Natural killer cell (primary cell): ENCODE measurements around the gene SENP1. TPM values are rescaled to one million over a fixed set of nuclear protein-coding genes. Genes with fewer than 3 reads are reported as not detected.

ENCODE experiments used
- ATAC-seq, 3 donors: fragments of 150-1000 bp in 2 of 3; fragments of 200-7000 bp in 1 of 3; cut with Tn5 transposase; 1 replicate in 1 of 3; 2 replicates in 2 of 3; pipeline ENCODE4 v1.10.0; 2021; ENCODE audit warnings: mild to moderate bottlenecking in 2 of 3, moderate library complexity in 2 of 3
- DNase-seq, 2 donors: peaks; one replicate each; pipeline versions ENCODE4 v3.0.0 to v3.0.0-alpha.2; 2013 to 2021; ENCODE audit warnings: mixed read lengths in 1 of 2
- H3K27ac ChIP-seq: one replicate; pipeline ENCODE4 v1.5.1; 2013; ENCODE audit warnings: mild to moderate bottlenecking, low read length
- H3K27me3 ChIP-seq: one replicate; pipeline ENCODE4 v1.6.1; 2013; ENCODE audit warnings: low read length; ENCODE audit not compliant: control insufficient read depth, insufficient read depth
- H3K36me3 ChIP-seq: one replicate; pipeline ENCODE4 v1.6.1; 2013; ENCODE audit warnings: low read length; ENCODE audit not compliant: control insufficient read depth, insufficient read depth
- H3K4me1 ChIP-seq: one replicate; pipeline ENCODE4 v1.6.1; 2013; ENCODE audit warnings: low read length; ENCODE audit not compliant: control insufficient read depth, insufficient read depth
- H3K4me3 ChIP-seq: one replicate; pipeline ENCODE4 v1.5.1; 2013; ENCODE audit warnings: low read length
- H3K9me3 ChIP-seq: one replicate; pipeline ENCODE4 v1.6.1; 2013; ENCODE audit warnings: low read length; ENCODE audit not compliant: control insufficient read depth, insufficient read depth
- H3K27ac Mint-ChIP-seq, 2 donors: one replicate each; pipeline ENCODE4 v1.8.0; 2022; ENCODE audit warnings: mild to moderate bottlenecking in 2 of 2, mixed read lengths in 2 of 2, moderate library complexity in 1 of 2
- H3K27me3 Mint-ChIP-seq, 2 donors: one replicate each; pipeline ENCODE4 v1.8.0; 2022; ENCODE audit warnings: low read depth in 2 of 2, mixed read lengths in 2 of 2
- H3K36me3 Mint-ChIP-seq: one replicate; pipeline ENCODE4 v1.8.0; 2022; ENCODE audit warnings: mixed read lengths
- H3K4me1 Mint-ChIP-seq, 2 donors: one replicate each; pipeline ENCODE4 v1.8.0; 2022; ENCODE audit warnings: mixed read lengths in 2 of 2
- H3K4me3 Mint-ChIP-seq: one replicate; pipeline ENCODE4 v1.8.0; 2022; ENCODE audit warnings: mild to moderate bottlenecking, moderate library complexity, mixed read lengths
- H3K9me3 Mint-ChIP-seq, 2 donors: one replicate each; pipeline ENCODE4 v1.8.0; 2022; ENCODE audit warnings: mixed read lengths in 2 of 2
- CTCF ChIP-seq: fragments of 200-600 bp; IDR thresholded peaks from one replicate; pipeline ENCODE4 v1.8.0; 2022; ENCODE audit warnings: antibody characterized with exemption
- WGBS: methylation state at CpG from one replicate; pipeline ENCODE4 v1.1.7; 2013; ENCODE audit warnings: missing lambda C conversion rate; ENCODE audit not compliant: insufficient coverage; 5-methylcytosine and 5-hydroxymethylcytosine counted together
- intact Hi-C: fragments of 100-400 bp; cut with micrococcal nuclease; formaldehyde crosslinking; loops from one replicate; pipeline ENCODE4 v1.14.2; 2022
- total RNA-seq, 4 donors: library from RNA; stranded (reverse); fragments of 120-200 nt in 1 of 4; gene quantifications; one replicate each; pipeline versions ENCODE4 v1.2.3 to v1.2.4, GENCODE V29; 2013 to 2022

The SENP1 gene
- total RNA-seq, 3 donors from 2014 or later (not counting 1 experiment from before 2014, with no cell fraction given): 35.6 to 39.6 (median 36.8) TPM

GRCh38 chr12:48008349-48008748, 97.5 kb downstream of the SENP1 start:
- no peaks in the 10 kb centered on the region for H3K9me3 Mint-ChIP-seq
- no peak for TF ChIP-seq CTCF
- Histone ChIP-seq H3K27me3 (peaks cover 29% of the 10 kb centered on the region), H3K9me3 (no peaks in the 10 kb centered on the region), H3K4me1 (peaks cover 19% of the 10 kb centered on the region), H3K36me3 (no peaks in the 10 kb centered on the region), H3K27ac (no peak overlapping the region), H3K4me3 (no peak overlapping the region)
- peaks cover 7% of the 10 kb centered on the region in 2 donors for H3K4me1 Mint-ChIP-seq
- DNase-seq: no peak
- no peaks in the 10 kb centered on the region for H3K36me3 Mint-ChIP-seq
- H3K27me3 Mint-ChIP-seq: peaks cover 50 to 72% of the 10 kb centered on the region in 2 donors
- intact Hi-C loops: no loop called here
- H3K4me3 Mint-ChIP-seq: no peak overlapping the region
- WGBS: 80% methylated on average over 2 of the region's 2 CpGs
- ATAC-seq: no peak
- H3K27ac Mint-ChIP-seq: no peak overlapping the region

- peaks cover 8 to 14% of the 10 kb centered on the region in 2 donors for H3K4me1 Mint-ChIP-seq
Measured at GRCh38 chr12:48007206-48007605, 98.7 kb downstream of the SENP1 start.

GRCh38 chr12:48005750-48006021, 100.2 kb downstream of the SENP1 start:
- no peak for TF ChIP-seq CTCF
- Mint-ChIP-seq H3K4me3 (peak overlapping the region; percentile 45), H3K27ac (no peak overlapping the region), H3K9me3 (no peaks in the 10 kb centered on the region), H3K27me3 (peaks cover 73 to 84% of the 10 kb centered on the region in 2 donors), H3K4me1 (peaks cover 14 to 15% of the 10 kb centered on the region in 2 donors), H3K36me3 (no peaks in the 10 kb centered on the region)
- no peak overlapping the region for H3K4me3 ChIP-seq
- no peaks in the 10 kb centered on the region for H3K36me3 ChIP-seq
- no peak overlapping the region for H3K27ac ChIP-seq
- H3K9me3 ChIP-seq: no peaks in the 10 kb centered on the region
- DNase-seq: no peak
- no peak for ATAC-seq
- H3K27me3 ChIP-seq: peaks cover 56% of the 10 kb centered on the region
- intact Hi-C loops: no loop called here
- H3K4me1 ChIP-seq: peaks cover 43% of the 10 kb centered on the region

More at GRCh38 chr12:48007206-48007605, 98.7 kb downstream of the SENP1 start:
- Mint-ChIP-seq H3K9me3 (no peaks in the 10 kb centered on the region), H3K36me3 (no peaks in the 10 kb centered on the region), H3K4me3 (no peak overlapping the region), H3K27me3 (peaks cover 61 to 74% of the 10 kb centered on the region in 2 donors), H3K27ac (no peak overlapping the region)
- no peak for TF ChIP-seq CTCF
- Histone ChIP-seq H3K27ac (no peak overlapping the region), H3K27me3 (peaks cover 41% of the 10 kb centered on the region), H3K4me1 (peaks cover 30% of the 10 kb centered on the region), H3K36me3 (no peaks in the 10 kb centered on the region), H3K9me3 (no peaks in the 10 kb centered on the region), H3K4me3 (no peak overlapping the region)
- 94% methylated on average over 4 of the region's 4 CpGs for WGBS
- DNase-seq (no peak), ATAC-seq (no peak)
- intact Hi-C loops: no loop called here

GRCh38 chr12:48005001-48005749, 100.7 kb downstream of the SENP1 start:
- WGBS: 43% methylated on average over 30 of the region's 30 CpGs
- H3K27ac ChIP-seq: no peak overlapping the region
- no peak for ATAC-seq

More at GRCh38 chr12:48005001-48005749, 100.7 kb downstream of the SENP1 start:
- peak overlapping the region; percentile 45 for H3K4me3 Mint-ChIP-seq
- H3K36me3 Mint-ChIP-seq: no peaks in the 10 kb centered on the region
- Histone ChIP-seq H3K36me3 (no peaks in the 10 kb centered on the region), H3K9me3 (no peaks in the 10 kb centered on the region), H3K27me3 (peaks cover 60% of the 10 kb centered on the region), H3K4me3 (no peak overlapping the region), H3K4me1 (peaks cover 43% of the 10 kb centered on the region)
- peaks cover 14 to 15% of the 10 kb centered on the region in 2 donors for H3K4me1 Mint-ChIP-seq
- no peak for DNase-seq
- H3K27ac Mint-ChIP-seq: no peak overlapping the region
- H3K27me3 Mint-ChIP-seq: peaks cover 78 to 87% of the 10 kb centered on the region in 2 donors
- intact Hi-C loops: no loop called here
- H3K9me3 Mint-ChIP-seq: no peaks in the 10 kb centered on the region
- no peak for TF ChIP-seq CTCF
